Measurements from ENCODE around the gene FUT9.

Gene FUT9

GRCh38 chr6:96150431-96150830 is 134.7 kb downstream of the FUT9 start:
- H3K9me2 ChIP-seq (replicated peaks; ENCODE audit: low read depth, low read length), result no peaks in the 10 kb centered on the region
- H3K79me2 ChIP-seq (ENCODE audit: insufficient read depth, low read length), result no peaks in the 10 kb centered on the region
- no peaks in the 10 kb centered on the region for H3K9me3 ChIP-seq (ENCODE audit: insufficient read depth, low read depth, low read length)
- H4K20me1 ChIP-seq (ENCODE audit: insufficient read depth, low read length, poor library complexity, severe bottlenecking), result no peaks in the 10 kb centered on the region
- no peaks in the 10 kb centered on the region for H3K27me3 ChIP-seq (ENCODE audit: insufficient read depth, low read length, poor library complexity, severe bottlenecking)
- no peaks in the 10 kb centered on the region for H3F3A ChIP-seq (ENCODE audit: low read depth)
- no peak overlapping the region for H2AFZ ChIP-seq (ENCODE audit: low read length)
- TF ChIP-seq, protein P1, sequence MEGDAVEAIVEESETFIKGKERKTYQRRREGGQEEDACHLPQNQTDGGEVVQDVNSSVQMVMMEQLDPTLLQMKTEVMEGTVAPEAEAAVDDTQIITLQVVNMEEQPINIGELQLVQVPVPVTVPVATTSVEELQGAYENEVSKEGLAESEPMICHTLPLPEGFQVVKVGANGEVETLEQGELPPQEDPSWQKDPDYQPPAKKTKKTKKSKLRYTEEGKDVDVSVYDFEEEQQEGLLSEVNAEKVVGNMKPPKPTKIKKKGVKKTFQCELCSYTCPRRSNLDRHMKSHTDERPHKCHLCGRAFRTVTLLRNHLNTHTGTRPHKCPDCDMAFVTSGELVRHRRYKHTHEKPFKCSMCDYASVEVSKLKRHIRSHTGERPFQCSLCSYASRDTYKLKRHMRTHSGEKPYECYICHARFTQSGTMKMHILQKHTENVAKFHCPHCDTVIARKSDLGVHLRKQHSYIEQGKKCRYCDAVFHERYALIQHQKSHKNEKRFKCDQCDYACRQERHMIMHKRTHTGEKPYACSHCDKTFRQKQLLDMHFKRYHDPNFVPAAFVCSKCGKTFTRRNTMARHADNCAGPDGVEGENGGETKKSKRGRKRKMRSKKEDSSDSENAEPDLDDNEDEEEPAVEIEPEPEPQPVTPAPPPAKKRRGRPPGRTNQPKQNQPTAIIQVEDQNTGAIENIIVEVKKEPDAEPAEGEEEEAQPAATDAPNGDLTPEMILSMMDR (conservative IDR thresholded peaks at IDR 0.05; ENCODE audit: low read length), result no peak
- no peak for TF ChIP-seq EZH2phosphoT487 (IDR thresholded peaks at IDR 0.05; ENCODE audit: borderline replicate concordance)
- no peak overlapping the region for H3K4me3 ChIP-seq (ENCODE audit: low read length, poor library complexity, severe bottlenecking)
- no peaks in the 10 kb centered on the region for H3K36me3 ChIP-seq (ENCODE audit: insufficient read depth, low read length)
- no peak overlapping the region for H3K9ac ChIP-seq (ENCODE audit: low read depth, low read length, poor library complexity, severe bottlenecking)
- H3K4me2 ChIP-seq (ENCODE audit: low read depth, low read length, poor library complexity, severe bottlenecking), result no peak overlapping the region
- H3K4me1 ChIP-seq (ENCODE audit: insufficient read depth, low read length, poor library complexity, severe bottlenecking), result no peaks in the 10 kb centered on the region

- Histone ChIP-seq H4K20me1 (ENCODE audit: insufficient read depth, low read length, poor library complexity, severe bottlenecking) (no peaks in the 10 kb centered on the region), H3K4me3 (ENCODE audit: low read length, poor library complexity, severe bottlenecking) (no peak overlapping the region), H3K4me2 (ENCODE audit: low read depth, low read length, poor library complexity, severe bottlenecking) (no peak overlapping the region), H2AFZ (ENCODE audit: low read length) (no peak overlapping the region), H3K27me3 (ENCODE audit: insufficient read depth, low read length, poor library complexity, severe bottlenecking) (no peaks in the 10 kb centered on the region), H3K36me3 (ENCODE audit: insufficient read depth, low read length) (no peaks in the 10 kb centered on the region), H3F3A (ENCODE audit: low read depth) (no peaks in the 10 kb centered on the region), H3K79me2 (ENCODE audit: insufficient read depth, low read length) (no peaks in the 10 kb centered on the region), H3K9ac (ENCODE audit: low read depth, low read length, poor library complexity, severe bottlenecking) (no peak overlapping the region), H3K4me1 (ENCODE audit: insufficient read depth, low read length, poor library complexity, severe bottlenecking) (no peaks in the 10 kb centered on the region), H3K9me2 (replicated peaks; ENCODE audit: low read depth, low read length) (no peaks in the 10 kb centered on the region), H3K9me3 (ENCODE audit: insufficient read depth, low read depth, low read length) (no peaks in the 10 kb centered on the region)
- TF ChIP-seq, protein P1 (conservative IDR thresholded peaks at IDR 0.05; ENCODE audit: low read length), result no peak
- no peak for TF ChIP-seq EZH2phosphoT487 (IDR thresholded peaks at IDR 0.05; ENCODE audit: borderline replicate concordance)
These were observed 135.9 kb downstream of the FUT9 start for GRCh38 chr6:96151707-96152106.

DNA sequence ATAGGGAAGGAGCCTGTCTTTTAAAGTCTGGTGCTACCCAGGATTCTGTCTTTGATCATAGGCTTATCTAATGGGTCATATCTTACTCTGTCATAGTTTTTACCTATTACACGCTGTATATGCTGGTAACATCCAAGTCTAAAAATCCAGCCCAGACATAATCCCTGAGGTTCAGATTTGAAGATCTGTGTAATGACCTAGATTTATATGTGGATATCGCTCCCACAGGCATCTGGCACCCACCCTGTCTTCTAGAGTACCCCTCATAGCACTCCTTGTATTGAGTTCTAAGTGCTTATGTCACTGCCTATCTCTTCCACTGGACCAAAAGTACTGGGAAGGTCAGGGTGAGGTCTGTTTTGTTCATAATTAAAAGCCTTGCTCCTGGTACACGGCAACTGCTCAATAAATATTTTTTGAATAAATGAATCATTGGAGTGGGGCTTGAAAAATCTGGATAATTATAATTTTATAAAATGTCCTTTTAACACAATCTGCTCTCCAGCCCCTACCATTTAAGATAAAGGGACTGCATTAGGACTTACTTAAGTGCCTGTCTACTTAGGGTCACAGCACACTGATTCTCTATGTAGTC is 136.4 kb downstream of the FUT9 start:
- H3K9me2 ChIP-seq (replicated peaks; ENCODE audit: low read depth, low read length), result no peaks in the 10 kb centered on the region
- no peaks in the 10 kb centered on the region for H4K20me1 ChIP-seq (ENCODE audit: insufficient read depth, low read length, poor library complexity, severe bottlenecking)
- TF ChIP-seq, protein P1 (conservative IDR thresholded peaks at IDR 0.05; ENCODE audit: low read length), result no peak
- no peak for TF ChIP-seq EZH2phosphoT487 (IDR thresholded peaks at IDR 0.05; ENCODE audit: borderline replicate concordance)

More for the DNA sequence above, 136.4 kb downstream of the FUT9 start:
- Histone ChIP-seq H3F3A (ENCODE audit: low read depth) (no peaks in the 10 kb centered on the region), H3K4me1 (ENCODE audit: insufficient read depth, low read length, poor library complexity, severe bottlenecking) (no peaks in the 10 kb centered on the region), H3K4me2 (ENCODE audit: low read depth, low read length, poor library complexity, severe bottlenecking) (no peak overlapping the region), H3K9me3 (ENCODE audit: insufficient read depth, low read depth, low read length) (no peaks in the 10 kb centered on the region), H3K9ac (ENCODE audit: low read depth, low read length, poor library complexity, severe bottlenecking) (no peak overlapping the region), H3K79me2 (ENCODE audit: insufficient read depth, low read length) (no peaks in the 10 kb centered on the region), H3K36me3 (ENCODE audit: insufficient read depth, low read length) (no peaks in the 10 kb centered on the region), H3K27me3 (ENCODE audit: insufficient read depth, low read length, poor library complexity, severe bottlenecking) (no peaks in the 10 kb centered on the region), H2AFZ (ENCODE audit: low read length) (no peak overlapping the region), H3K4me3 (ENCODE audit: low read length, poor library complexity, severe bottlenecking) (no peak overlapping the region)
